BE2C (cell line): Measurements from ENCODE around the gene LTO1.

Experiments
- DNase-seq: peaks from one replicate; pipeline ENCODE4 v3.0.0-alpha.2; 2020
- H3K27me3 ChIP-seq: fragments of 250-450 bp; sonication (Bioruptor Pico); 2 replicates; pipeline ENCODE4 v1.5.1; 2020; ENCODE audit warnings: mild to moderate bottlenecking
- H3K36me3 ChIP-seq: fragments of 250-450 bp; sonication (Bioruptor Pico); 2 replicates; pipeline ENCODE4 v1.5.1; 2020; ENCODE audit warnings: mild to moderate bottlenecking
- H3K4me1 ChIP-seq: fragments of 250-450 bp; sonication (Bioruptor Pico); 2 replicates; pipeline ENCODE4 v1.5.1; 2020
- H3K4me3 ChIP-seq: 2 replicates; pipeline ENCODE4 v1.5.1; 2011; ENCODE audit warnings: low read depth, low read length
- H3K9me3 ChIP-seq: fragments of 250-450 bp; sonication (Bioruptor Pico); 2 replicates; pipeline ENCODE4 v1.5.1; 2020
- TF ChIP-seq, protein P1 (sequence below): IDR thresholded peaks from 2 replicates; pipeline ENCODE4 v1.5.1; 2012; ENCODE audit warnings: mild to moderate bottlenecking, low read depth, low read length

The LTO1 gene

GRCh38 chr11:69620683-69621290, 54.4 kb downstream of the LTO1 start:
- DNase-seq = no peak
- Histone ChIP-seq H3K4me3 (no peak overlapping the region), H3K4me1 (no peaks in the 10 kb centered on the region), H3K9me3 (no peaks in the 10 kb centered on the region), H3K27me3 (no peaks in the 10 kb centered on the region), H3K36me3 (no peaks in the 10 kb centered on the region)
- TF ChIP-seq, protein P1, sequence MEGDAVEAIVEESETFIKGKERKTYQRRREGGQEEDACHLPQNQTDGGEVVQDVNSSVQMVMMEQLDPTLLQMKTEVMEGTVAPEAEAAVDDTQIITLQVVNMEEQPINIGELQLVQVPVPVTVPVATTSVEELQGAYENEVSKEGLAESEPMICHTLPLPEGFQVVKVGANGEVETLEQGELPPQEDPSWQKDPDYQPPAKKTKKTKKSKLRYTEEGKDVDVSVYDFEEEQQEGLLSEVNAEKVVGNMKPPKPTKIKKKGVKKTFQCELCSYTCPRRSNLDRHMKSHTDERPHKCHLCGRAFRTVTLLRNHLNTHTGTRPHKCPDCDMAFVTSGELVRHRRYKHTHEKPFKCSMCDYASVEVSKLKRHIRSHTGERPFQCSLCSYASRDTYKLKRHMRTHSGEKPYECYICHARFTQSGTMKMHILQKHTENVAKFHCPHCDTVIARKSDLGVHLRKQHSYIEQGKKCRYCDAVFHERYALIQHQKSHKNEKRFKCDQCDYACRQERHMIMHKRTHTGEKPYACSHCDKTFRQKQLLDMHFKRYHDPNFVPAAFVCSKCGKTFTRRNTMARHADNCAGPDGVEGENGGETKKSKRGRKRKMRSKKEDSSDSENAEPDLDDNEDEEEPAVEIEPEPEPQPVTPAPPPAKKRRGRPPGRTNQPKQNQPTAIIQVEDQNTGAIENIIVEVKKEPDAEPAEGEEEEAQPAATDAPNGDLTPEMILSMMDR = no peak

GRCh38 chr11:69618237-69618636, 56.9 kb downstream of the LTO1 start:
- no peak for DNase-seq
- Histone ChIP-seq H3K4me1 (no peaks in the 10 kb centered on the region), H3K9me3 (no peaks in the 10 kb centered on the region), H3K36me3 (no peaks in the 10 kb centered on the region), H3K27me3 (no peaks in the 10 kb centered on the region), H3K4me3 (no peak overlapping the region)
- TF ChIP-seq, protein P1 = no peak

GRCh38 chr11:69617682-69618081, 57.5 kb downstream of the LTO1 start:
- Histone ChIP-seq H3K4me1 (no peaks in the 10 kb centered on the region), H3K9me3 (no peaks in the 10 kb centered on the region), H3K4me3 (no peak overlapping the region), H3K27me3 (no peaks in the 10 kb centered on the region), H3K36me3 (no peaks in the 10 kb centered on the region)
- TF ChIP-seq, protein P1 = no peak
- DNase-seq = no peak

DNA sequence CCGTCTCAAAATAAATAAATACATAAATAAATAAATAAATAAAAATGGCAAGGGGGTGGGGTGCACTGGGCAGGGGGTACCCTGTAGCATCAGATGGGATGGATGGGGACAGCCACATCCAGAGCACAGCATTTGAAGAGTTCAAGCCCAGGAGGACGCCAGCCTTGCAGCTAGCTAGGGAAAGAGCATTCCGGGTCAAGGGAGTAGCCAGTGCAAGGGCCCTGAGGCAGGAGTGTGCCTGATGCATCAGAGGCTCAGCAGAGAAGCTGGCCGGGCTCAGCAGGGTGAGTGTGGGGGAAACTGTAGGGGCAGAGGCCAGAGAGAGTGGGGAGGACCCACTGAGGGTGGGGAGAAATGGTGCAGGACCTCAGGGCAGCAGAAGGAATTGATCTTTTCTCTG, 57.9 kb downstream of the LTO1 start:
- TF ChIP-seq, protein P1 = no peak
- no peaks in the 10 kb centered on the region for H3K27me3 ChIP-seq
- H3K36me3 ChIP-seq = no peaks in the 10 kb centered on the region
- DNase-seq = no peak
- H3K4me1 ChIP-seq = no peaks in the 10 kb centered on the region
- H3K4me3 ChIP-seq = no peak overlapping the region
- no peaks in the 10 kb centered on the region for H3K9me3 ChIP-seq
